ENCODE results near the gene KLC3.

Gene KLC3

GRCh38 chr19:45354241-45354842 lies 13.8 kb downstream of the KLC3 start:
- no peak for TF ChIP-seq TAF1 (IDR thresholded peaks at IDR 0.05; ENCODE audit: borderline replicate concordance, insufficient read depth, low read length)
- TF ChIP-seq FOXP2 (optimal IDR thresholded peaks at IDR 0.05; ENCODE audit: borderline replicate concordance, extremely low read depth, extremely low read length, insufficient read depth) = no peak
- TF ChIP-seq REST (IDR thresholded peaks at IDR 0.05; ENCODE audit: insufficient read depth in 1 of 2, low read depth in 2 of 2, low read length in 2 of 2) = no peak
- no peak for TF ChIP-seq POLR2AphosphoS5 (IDR thresholded peaks at IDR 0.05; ENCODE audit: low read depth, low read length)
- TF ChIP-seq SIN3A (IDR thresholded peaks at IDR 0.05; ENCODE audit: borderline replicate concordance, insufficient read depth, low read length) = no peak

- TF ChIP-seq POLR2AphosphoS5 (IDR thresholded peaks at IDR 0.05; ENCODE audit: low read depth, low read length) = no peak
- no peak for TF ChIP-seq TAF1 (IDR thresholded peaks at IDR 0.05; ENCODE audit: borderline replicate concordance, insufficient read depth, low read length)
- no peak for TF ChIP-seq FOXP2 (optimal IDR thresholded peaks at IDR 0.05; ENCODE audit: borderline replicate concordance, extremely low read depth, extremely low read length, insufficient read depth)
- no peak for TF ChIP-seq SIN3A (IDR thresholded peaks at IDR 0.05; ENCODE audit: borderline replicate concordance, insufficient read depth, low read length)
- no peak for TF ChIP-seq REST (IDR thresholded peaks at IDR 0.05; ENCODE audit: insufficient read depth in 1 of 2, low read depth in 2 of 2, low read length in 2 of 2)
Observed at GRCh38 chr19:45355402-45355801, 14.9 kb downstream of the KLC3 start.

DNA sequence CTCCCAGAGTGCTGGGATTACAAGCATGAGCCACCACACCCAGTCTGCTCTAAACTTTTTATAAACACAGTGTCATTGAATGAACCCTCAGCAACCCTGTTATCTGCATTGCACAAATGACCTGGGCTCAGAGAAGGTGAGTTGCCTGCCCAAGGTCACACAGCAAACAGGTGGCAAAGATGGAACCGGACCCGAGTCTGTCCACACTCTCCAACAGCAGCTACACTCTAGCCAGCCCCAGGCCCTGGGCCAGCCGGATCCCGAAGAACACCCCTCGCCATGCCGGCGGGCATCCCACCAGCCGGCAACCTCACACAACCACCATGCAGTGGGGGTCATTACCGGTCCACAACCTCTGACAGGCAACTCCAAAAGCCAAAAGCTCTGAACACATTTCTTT lies 15.4 kb downstream of the KLC3 start:
- no peak for TF ChIP-seq POLR2AphosphoS5 (IDR thresholded peaks at IDR 0.05; ENCODE audit: low read depth, low read length)
- TF ChIP-seq TAF1 (IDR thresholded peaks at IDR 0.05; ENCODE audit: borderline replicate concordance, insufficient read depth, low read length) = no peak
- TF ChIP-seq SIN3A (IDR thresholded peaks at IDR 0.05; ENCODE audit: borderline replicate concordance, insufficient read depth, low read length) = no peak
- TF ChIP-seq REST (IDR thresholded peaks at IDR 0.05; ENCODE audit: insufficient read depth in 1 of 2, low read depth in 2 of 2, low read length in 2 of 2) = no peak
- no peak for TF ChIP-seq FOXP2 (optimal IDR thresholded peaks at IDR 0.05; ENCODE audit: borderline replicate concordance, extremely low read depth, extremely low read length, insufficient read depth)

DNA sequence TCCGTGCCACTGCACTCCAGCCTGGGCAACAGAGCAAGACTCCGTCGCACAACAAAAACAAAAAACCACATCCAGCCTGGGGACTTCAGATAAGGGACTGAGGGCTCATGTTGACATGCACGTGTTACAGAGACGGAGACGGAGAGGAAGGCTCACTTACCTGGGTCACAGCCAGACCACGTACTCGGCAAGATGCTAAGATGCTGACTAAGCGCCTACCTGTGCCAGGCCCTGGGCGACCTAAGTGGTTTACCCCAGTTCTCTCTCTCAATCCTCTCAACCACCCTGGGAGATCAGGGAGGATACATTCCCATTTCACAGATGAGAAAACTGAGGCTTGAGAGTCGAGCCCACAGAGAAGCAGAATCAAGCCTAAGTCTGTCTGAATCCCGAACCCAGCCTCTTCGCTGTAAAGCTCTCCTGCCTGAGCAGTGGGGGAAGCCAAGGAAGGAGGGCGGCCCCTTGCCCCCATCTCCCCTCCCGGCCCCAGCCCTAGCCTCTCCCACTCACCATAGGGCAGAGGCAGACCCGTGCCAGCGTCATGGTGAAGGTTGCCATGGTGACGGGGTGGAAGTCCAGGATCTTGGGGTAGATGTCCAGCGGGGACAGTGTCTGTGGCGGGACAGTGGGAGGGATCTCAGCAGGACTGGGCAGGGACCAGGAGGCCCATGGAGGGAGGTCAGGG lies 16.4 kb downstream of the KLC3 start:
- TF ChIP-seq TAF1 (IDR thresholded peaks at IDR 0.05; ENCODE audit: borderline replicate concordance, insufficient read depth, low read length) = no peak
- TF ChIP-seq FOXP2 (optimal IDR thresholded peaks at IDR 0.05; ENCODE audit: borderline replicate concordance, extremely low read depth, extremely low read length, insufficient read depth) = no peak
- TF ChIP-seq POLR2AphosphoS5 (IDR thresholded peaks at IDR 0.05; ENCODE audit: low read depth, low read length) = no peak
- no peak for TF ChIP-seq REST (IDR thresholded peaks at IDR 0.05; ENCODE audit: insufficient read depth in 1 of 2, low read depth in 2 of 2, low read length in 2 of 2)
- TF ChIP-seq SIN3A (IDR thresholded peaks at IDR 0.05; ENCODE audit: borderline replicate concordance, insufficient read depth, low read length) = no peak

Measured in PFSK-1 (cell line).